HCT116 (cell line): ENCODE data around the gene DENND6A.

Source experiments
- CBX3 ChIP-seq: IDR thresholded peaks from 2 replicates; pipeline ENCODE4 v1.6.1; 2012; ENCODE audit warnings: low read depth
- POLR2A ChIP-seq: IDR thresholded peaks from 2 replicates; pipeline ENCODE4 v1.7.0; 2011; ENCODE audit warnings: borderline replicate concordance; ENCODE audit not compliant: insufficient read depth, insufficient read length; ENCODE audit errors: extremely low read depth
- POLR2AphosphoS5 ChIP-seq: IDR thresholded peaks from 2 replicates; pipeline ENCODE4 v1.6.1; 2011; ENCODE audit warnings: mild to moderate bottlenecking, low read depth, low read length, moderate library complexity
- ZNF274 ChIP-seq: fragments of 200-500 bp; sonication (Bioruptor generic); IDR thresholded peaks from 2 replicates; pipeline ENCODE4 v1.6.1; 2014; ENCODE audit warnings: mild to moderate bottlenecking, low read depth, low read length, inconsistent platforms
- TF ChIP-seq, protein P1 (sequence below), 3 experiments: fragments of 200-600 bp in 1 of 3; sonication (generic) in 1 of 3; IDR thresholded peaks in 2 of 3; conservative IDR thresholded peaks in 1 of 3; 2 replicates each; pipeline ENCODE4 v1.5.1; 2012 to 2017; ENCODE audit warnings: low read depth in 2 of 3, low read length in 2 of 3, antibody characterized with exemption in 1 of 3, borderline replicate concordance in 1 of 3, control low read depth in 1 of 3, mild to moderate bottlenecking in 1 of 3, mixed read lengths in 1 of 3, mixed run types in 1 of 3, moderate library complexity in 1 of 3; ENCODE audit not compliant: insufficient read depth in 1 of 3
- TF ChIP-seq, protein P2 (sequence below): IDR thresholded peaks from 2 replicates; pipeline ENCODE4 v1.6.1; 2012; ENCODE audit warnings: low read depth

DNA sequence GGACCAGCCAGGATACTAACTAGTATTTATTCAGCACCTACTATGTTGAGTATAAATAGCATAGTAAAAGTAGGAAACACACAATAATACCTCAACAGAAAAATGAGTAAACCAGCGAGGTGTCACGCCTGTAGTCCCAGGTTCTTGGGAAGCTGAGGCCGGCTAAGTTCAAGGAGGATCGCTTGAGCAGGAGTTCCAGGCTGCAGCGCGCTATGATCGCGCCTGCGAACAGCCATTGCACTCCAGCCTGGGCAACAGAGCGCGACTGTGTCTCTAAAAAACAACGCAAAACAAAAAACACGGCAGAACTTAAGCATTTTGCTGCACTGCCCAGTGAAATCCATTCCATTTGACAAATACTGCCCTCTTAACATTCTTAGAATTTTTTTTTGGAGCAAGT lies 1.3 kb upstream of the DENND6A start:
- TF ChIP-seq, protein P1, sequence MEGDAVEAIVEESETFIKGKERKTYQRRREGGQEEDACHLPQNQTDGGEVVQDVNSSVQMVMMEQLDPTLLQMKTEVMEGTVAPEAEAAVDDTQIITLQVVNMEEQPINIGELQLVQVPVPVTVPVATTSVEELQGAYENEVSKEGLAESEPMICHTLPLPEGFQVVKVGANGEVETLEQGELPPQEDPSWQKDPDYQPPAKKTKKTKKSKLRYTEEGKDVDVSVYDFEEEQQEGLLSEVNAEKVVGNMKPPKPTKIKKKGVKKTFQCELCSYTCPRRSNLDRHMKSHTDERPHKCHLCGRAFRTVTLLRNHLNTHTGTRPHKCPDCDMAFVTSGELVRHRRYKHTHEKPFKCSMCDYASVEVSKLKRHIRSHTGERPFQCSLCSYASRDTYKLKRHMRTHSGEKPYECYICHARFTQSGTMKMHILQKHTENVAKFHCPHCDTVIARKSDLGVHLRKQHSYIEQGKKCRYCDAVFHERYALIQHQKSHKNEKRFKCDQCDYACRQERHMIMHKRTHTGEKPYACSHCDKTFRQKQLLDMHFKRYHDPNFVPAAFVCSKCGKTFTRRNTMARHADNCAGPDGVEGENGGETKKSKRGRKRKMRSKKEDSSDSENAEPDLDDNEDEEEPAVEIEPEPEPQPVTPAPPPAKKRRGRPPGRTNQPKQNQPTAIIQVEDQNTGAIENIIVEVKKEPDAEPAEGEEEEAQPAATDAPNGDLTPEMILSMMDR (IDR thresholded peaks at IDR 0.05 in 2 of 3, conservative IDR thresholded peaks at IDR 0.05 in 1 of 3; ENCODE audit: borderline replicate concordance in 1 of 3, insufficient read depth in 1 of 3, low read depth in 2 of 3, low read length in 2 of 3) = no peak
- TF ChIP-seq, protein P2, sequence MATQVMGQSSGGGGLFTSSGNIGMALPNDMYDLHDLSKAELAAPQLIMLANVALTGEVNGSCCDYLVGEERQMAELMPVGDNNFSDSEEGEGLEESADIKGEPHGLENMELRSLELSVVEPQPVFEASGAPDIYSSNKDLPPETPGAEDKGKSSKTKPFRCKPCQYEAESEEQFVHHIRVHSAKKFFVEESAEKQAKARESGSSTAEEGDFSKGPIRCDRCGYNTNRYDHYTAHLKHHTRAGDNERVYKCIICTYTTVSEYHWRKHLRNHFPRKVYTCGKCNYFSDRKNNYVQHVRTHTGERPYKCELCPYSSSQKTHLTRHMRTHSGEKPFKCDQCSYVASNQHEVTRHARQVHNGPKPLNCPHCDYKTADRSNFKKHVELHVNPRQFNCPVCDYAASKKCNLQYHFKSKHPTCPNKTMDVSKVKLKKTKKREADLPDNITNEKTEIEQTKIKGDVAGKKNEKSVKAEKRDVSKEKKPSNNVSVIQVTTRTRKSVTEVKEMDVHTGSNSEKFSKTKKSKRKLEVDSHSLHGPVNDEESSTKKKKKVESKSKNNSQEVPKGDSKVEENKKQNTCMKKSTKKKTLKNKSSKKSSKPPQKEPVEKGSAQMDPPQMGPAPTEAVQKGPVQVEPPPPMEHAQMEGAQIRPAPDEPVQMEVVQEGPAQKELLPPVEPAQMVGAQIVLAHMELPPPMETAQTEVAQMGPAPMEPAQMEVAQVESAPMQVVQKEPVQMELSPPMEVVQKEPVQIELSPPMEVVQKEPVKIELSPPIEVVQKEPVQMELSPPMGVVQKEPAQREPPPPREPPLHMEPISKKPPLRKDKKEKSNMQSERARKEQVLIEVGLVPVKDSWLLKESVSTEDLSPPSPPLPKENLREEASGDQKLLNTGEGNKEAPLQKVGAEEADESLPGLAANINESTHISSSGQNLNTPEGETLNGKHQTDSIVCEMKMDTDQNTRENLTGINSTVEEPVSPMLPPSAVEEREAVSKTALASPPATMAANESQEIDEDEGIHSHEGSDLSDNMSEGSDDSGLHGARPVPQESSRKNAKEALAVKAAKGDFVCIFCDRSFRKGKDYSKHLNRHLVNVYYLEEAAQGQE = no peak
- TF ChIP-seq POLR2AphosphoS5 (no peak), CBX3 (no peak), POLR2A (no peak), ZNF274 (no peak)
